Measurements from ENCODE around the gene GNAZ.

The GNAZ gene

DNA sequence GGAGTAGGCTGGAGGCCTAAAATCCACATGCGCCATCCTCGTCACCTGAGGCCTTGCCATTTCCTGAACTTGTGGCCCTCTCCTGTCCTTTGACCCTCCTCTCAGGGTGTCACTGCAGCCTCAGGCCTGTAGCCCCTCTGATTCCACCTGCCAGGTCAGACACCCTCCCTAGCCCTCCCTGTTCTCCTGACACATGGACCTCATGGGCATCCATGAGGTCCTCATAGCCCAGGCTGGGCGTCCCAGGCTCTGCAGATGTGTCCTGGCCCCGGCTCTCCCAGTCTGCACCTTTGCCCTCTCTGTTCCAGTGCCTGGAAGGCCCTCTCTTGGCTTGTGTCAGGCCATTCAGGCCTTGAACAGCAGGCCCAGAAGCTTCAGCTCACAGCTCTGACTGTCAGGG lies 90.7 kb downstream of the GNAZ start:
- in situ Hi-C loops (cut with HindIII; ENCODE audit: low sequenced_read_pairs) = no loop called here
- no peak for DNase-seq (ENCODE audit: low read depth, low spot score)
- TF ChIP-seq, protein P1, sequence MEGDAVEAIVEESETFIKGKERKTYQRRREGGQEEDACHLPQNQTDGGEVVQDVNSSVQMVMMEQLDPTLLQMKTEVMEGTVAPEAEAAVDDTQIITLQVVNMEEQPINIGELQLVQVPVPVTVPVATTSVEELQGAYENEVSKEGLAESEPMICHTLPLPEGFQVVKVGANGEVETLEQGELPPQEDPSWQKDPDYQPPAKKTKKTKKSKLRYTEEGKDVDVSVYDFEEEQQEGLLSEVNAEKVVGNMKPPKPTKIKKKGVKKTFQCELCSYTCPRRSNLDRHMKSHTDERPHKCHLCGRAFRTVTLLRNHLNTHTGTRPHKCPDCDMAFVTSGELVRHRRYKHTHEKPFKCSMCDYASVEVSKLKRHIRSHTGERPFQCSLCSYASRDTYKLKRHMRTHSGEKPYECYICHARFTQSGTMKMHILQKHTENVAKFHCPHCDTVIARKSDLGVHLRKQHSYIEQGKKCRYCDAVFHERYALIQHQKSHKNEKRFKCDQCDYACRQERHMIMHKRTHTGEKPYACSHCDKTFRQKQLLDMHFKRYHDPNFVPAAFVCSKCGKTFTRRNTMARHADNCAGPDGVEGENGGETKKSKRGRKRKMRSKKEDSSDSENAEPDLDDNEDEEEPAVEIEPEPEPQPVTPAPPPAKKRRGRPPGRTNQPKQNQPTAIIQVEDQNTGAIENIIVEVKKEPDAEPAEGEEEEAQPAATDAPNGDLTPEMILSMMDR (IDR thresholded peaks at IDR 0.05; ENCODE audit: low read depth, low read length) = no peak
- no peak overlapping the region for H3K4me3 ChIP-seq (ENCODE audit: low read depth, low read length)

DNA sequence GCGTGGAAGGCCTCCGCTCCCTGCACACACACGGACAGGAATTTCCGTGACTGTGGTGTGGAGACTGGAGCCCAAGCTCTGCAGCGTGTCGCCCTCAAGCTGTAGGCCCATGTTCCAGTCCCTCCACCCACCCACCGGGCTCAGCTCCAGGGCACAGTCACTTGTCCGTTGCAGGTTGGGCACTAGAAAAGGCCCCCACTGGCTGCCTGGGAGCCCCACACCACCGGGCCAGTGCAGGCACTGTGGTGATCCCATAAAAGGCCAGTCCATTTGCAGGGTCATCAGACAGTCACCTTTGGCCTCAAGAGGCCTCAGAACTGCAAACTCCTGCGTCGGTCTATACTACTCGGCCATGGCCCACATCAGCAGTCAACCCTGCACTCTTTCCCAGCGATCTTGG lies 91.3 kb downstream of the GNAZ start:
- TF ChIP-seq, protein P1 (IDR thresholded peaks at IDR 0.05; ENCODE audit: low read depth, low read length) = no peak
- in situ Hi-C loops (cut with HindIII; ENCODE audit: low sequenced_read_pairs) = no loop called here
- no peak overlapping the region for H3K4me3 ChIP-seq (ENCODE audit: low read depth, low read length)
- no peak for DNase-seq (ENCODE audit: low read depth, low spot score)

DNA sequence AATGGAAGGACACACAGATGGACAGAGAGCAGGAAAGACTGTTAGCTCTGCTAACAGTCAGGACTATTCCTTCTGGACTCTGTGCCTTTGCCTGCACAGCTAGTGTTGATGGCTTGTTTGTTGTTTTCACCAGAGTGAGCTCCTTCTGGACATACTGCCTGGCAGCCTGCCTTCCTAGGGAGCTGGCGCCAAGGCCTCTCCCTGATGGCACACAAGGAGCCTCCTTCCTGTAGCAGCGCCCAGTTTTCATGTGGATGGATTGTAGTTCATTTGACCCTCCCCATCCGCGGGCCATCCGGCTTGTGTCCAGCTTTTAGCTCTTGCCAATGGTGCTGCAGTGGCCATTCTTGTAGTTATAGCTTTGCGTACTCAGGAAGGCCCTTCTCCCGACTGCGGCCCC lies 93.3 kb downstream of the GNAZ start:
- TF ChIP-seq, protein P1 (IDR thresholded peaks at IDR 0.05; ENCODE audit: low read depth, low read length) = no peak
- H3K4me3 ChIP-seq (ENCODE audit: low read depth, low read length) = no peak overlapping the region
- in situ Hi-C loops (cut with HindIII; ENCODE audit: low sequenced_read_pairs) = no loop called here
- DNase-seq (ENCODE audit: low read depth, low spot score) = no peak

DNA sequence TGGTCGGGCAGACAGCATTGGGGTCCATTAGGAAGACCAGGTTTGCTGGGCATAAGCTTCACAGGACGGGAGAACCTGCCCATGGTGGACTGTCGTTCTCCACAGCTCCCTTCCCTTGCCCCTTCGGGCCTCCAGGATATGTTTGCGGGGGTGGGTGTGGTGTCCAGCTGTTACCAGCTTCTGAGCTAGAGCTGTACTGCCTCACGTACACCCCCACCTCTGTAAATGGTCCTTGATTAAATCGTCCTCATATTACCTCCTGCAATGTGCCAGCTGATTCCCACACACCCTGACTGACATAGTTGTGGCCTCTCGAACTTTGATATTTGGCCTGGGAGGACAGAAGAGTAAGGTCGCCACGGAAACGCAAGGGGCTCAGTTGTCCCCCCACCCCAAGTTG lies 93.8 kb downstream of the GNAZ start:
- DNase-seq (ENCODE audit: low read depth, low spot score) = no peak
- H3K4me3 ChIP-seq (ENCODE audit: low read depth, low read length) = no peak overlapping the region
- TF ChIP-seq, protein P1 (IDR thresholded peaks at IDR 0.05; ENCODE audit: low read depth, low read length) = no peak
- in situ Hi-C loops (cut with HindIII; ENCODE audit: low sequenced_read_pairs) = no loop called here

DNA sequence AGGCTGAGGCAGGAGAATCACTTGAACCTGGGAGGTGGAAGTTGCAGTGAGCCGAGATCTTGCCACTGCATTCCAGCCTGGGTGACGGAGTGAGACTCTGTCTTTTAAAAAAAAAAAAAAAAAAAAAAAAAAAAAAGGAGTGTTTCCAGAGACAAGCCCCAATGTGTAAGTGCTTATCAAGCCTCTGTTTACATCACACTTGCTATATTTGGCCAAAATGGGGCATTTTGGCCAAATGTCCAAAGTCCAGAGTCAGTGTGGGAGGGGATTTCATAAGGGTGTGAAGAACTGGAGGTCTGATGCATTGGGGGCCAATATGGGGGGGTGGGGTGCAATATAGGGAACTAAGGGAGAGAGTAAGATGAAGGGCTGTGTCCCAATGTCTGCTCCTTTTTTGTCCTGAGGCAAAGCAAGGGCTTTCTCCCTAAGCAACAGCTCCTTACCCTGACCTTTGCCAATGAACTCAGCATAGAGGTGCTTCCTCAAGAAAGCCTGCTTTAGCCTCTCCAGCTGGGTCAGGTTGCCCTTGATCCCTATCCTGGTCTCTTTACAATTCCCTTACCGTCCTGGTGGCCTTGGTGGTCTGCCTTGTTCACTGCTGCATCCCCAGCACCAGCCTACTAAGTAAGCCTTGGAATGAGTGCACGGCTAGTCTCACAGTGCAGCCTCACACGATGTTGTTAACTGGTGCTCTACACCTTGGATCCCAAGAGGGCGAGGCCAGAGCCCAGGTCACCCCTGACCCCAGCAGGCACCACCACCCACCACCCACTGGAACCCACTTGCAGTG lies 95.9 kb downstream of the GNAZ start:
- TF ChIP-seq, protein P1 (IDR thresholded peaks at IDR 0.05; ENCODE audit: low read depth, low read length) = no peak
- in situ Hi-C loops (cut with HindIII; ENCODE audit: low sequenced_read_pairs) = no loop called here
- H3K4me3 ChIP-seq (ENCODE audit: low read depth, low read length) = no peak overlapping the region
- no peak for DNase-seq (ENCODE audit: low read depth, low spot score)

DNA sequence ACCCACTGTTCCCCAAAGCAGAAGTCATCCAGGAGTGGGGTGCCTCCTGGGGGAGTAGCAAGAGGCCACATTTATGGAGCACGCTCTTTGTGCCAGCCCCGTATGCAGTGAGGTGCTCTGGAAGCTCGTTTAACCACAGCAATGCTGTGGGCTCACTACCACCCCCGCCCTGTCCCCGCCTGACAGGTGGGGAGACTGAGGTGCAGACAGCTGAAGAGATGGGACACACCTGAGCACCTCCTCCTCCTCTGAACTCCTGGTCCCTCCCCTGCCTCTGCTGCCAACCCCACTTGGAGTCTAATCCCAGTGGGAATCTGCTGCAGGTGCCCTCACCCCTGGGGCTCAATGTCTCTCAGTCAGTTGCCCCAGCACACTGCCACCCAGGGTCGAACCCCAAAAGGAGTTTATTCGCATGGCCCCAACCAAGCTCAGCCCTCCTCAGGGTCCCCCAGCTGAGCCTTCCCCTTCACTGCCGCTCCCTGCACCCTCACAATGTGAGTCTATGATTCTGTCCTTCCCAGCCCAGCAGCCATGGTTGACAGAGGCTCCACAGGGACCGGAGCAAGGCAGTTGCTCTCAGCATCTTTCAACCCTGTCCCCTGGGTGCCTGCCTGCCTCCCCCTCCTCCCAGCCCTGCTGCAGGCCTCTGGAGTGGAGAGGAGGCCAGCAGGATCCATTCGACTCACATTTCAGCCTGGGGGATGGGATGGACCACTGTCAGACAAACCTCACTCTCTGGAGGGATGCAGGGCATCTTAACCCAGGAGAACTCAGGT lies 96.7 kb downstream of the GNAZ start:
- TF ChIP-seq, protein P1 (IDR thresholded peaks at IDR 0.05; ENCODE audit: low read depth, low read length) = no peak
- no peak overlapping the region for H3K4me3 ChIP-seq (ENCODE audit: low read depth, low read length)
- no peak for DNase-seq (ENCODE audit: low read depth, low spot score)
- in situ Hi-C loops (cut with HindIII; ENCODE audit: low sequenced_read_pairs) = no loop called here
